ENCODE measurements around the gene SYTL4.

SYTL4 gene

DNA sequence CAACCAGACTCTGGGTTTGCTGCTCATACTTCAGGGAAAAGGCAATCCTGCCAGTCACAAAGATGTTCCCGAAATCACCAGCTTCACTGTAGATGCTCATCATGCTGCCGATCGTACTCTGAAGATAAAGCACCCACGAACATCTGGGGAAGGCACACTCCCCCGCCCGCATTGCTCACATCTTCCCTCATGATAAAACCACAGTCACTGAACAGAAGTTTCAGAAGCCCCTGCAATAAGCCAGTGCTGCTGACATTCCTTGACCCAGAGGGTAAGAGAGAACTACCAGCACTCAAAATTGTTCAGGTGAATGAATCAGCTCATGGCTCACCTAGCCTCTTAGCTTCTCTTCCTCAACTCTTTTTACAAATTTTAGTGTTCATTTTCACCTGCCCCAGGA is 44.8 kb downstream of the SYTL4 start:
- no peak for DNase-seq

DNA sequence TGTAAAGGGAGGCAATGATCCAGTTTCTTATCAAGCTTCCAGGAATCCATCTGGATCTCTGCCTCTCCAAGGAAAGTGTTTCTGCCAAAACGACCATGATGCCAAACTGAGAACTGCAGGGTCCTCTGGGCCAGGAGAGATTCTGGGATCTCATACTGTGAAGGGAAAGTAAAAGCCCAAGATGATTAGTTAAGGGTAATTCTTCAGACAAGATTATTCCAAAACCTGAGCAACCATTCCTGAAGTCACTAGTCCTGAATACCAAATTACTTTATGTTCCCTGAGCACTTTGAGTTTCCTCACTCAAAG is 46.0 kb downstream of the SYTL4 start:
- no peak for DNase-seq

DNA sequence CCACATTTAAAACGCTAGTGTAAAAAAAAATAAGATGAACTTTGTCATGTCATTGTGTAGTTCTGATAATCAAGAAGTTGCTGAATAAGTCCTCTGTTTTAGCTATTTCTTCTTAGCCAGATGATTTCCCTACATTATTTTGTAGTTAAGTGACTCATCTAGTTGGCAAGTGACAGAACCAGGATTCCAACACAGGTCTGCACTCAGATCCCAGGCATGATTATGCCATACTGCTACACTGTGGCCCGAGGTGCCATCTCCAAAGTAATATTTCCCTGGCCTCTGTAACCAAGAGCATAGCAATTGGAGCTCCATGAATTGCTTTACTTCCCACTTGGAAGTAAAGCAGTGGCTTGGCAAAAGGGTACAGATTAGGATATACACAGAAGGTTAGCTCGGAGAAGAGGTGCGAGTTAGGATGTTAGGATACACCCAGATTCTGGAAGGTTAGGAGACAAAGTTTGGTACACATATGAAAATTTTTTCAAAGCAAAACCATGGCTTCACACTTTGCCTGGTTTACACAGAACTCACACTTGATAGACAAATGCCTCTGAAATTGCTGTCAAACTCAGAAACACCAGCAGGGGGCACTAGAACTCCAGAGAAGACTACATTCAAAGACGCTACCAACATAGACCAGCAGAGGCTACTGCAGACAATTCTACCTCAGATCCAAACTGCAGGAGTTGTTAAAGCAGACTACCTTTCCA is 46.5 kb downstream of the SYTL4 start:
- peak; percentile 81 for DNase-seq

DNA sequence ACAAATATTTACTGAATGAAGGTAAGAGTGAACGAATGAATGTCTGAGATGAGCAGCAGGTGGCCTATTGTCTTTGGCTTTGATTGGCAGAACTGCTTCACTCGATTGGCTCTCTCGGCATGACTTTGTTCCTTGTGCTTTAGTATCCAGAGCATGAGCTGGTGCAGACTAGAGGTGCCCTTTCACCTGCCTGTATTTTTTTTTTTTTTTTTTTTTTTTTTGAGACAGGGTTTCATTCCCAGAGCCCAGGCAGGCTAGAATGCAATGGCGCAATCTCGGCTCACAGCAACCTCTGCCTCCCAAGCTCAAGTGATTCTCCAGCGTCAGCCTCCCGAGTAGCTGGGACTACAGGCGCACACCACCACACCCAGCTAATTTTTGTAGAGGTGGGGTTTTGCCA is 49.0 kb downstream of the SYTL4 start:
- DNase-seq, result no peak

DNA sequence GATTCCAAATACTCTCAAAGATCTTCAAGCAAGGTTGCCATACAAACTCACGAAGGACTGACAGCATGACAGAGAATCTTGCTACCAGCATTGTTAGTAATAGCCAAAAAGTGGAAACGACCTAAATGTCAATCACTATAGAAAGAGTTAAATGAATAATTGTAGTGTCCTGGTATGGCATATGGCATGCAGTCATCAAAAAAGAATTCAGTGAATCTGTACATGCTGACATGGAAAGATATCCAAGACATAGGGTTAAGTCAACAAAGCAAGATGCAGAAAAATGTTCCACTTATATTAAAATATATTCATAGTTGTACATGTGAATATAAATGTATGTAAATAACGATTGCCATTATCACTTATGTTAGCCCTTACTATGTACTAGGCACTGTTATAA is 50.3 kb downstream of the SYTL4 start:
- DNase-seq, result no peak

DNA sequence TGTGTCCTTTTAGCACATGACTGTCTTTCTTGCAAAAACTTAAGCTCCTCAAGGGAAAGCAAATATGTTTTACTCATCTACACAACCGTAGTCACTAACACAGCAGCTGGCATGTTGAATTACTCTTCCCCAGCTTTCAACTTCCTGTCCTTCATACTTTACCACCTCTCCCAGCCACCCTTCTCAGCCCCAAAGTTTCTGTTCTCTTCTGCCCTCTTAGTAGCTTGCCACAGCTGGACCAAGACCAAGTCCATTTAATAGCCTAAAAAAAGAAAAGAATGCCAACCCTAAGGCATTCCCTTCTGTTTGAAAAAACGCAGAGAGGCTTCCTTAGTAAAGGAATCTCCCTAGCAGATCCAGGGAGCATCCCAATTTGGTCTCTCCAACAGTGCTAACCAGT is 51.2 kb downstream of the SYTL4 start:
- no peak for DNase-seq

DNA sequence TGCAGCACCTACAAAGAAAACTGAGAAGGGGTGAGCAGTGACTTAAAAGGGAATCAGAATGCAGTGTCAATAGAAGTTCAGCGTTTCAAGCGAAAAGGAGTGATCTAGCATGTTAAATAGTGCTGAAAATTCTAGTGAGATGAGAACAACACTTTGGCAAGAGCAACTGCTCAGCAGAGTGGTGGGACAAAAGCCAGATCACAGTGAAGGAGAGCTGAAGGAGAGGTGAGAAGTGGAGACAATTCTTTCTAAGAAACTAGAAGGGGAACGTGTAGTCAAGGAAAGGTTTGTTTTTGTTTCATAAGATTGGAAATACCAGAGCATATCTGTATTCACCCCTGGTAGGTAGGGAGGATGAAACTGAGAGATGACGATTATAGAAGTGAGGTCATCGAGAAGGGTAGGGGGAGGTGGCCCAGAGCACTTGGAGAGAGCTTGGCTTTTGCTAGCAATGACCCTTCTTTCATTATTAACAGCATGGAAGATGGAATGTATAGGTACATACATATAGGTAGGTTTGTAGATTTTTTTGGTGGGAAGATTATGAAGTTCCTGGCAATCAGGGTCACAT is 54.2 kb downstream of the SYTL4 start:
- DNase-seq, result no peak

DNA sequence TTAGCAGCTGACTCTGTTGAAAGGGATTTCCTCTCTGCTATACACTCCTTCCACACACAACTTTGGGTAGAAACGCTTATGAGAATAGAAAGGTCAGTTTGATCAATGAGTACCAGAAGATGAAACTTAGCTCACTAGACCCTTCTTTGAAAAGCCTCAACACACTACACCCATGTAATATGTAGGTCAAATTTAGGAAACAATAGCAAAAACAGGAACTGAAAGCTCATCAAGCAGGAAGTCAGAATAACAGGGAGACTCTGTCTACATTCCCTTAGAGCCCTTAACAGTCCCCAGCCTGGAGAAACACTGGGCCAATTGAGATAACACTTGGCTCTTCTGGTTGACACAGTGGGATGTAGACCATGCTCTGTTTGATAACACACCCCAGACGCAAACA is 57.2 kb downstream of the SYTL4 start:
- no peak for DNase-seq

DNA sequence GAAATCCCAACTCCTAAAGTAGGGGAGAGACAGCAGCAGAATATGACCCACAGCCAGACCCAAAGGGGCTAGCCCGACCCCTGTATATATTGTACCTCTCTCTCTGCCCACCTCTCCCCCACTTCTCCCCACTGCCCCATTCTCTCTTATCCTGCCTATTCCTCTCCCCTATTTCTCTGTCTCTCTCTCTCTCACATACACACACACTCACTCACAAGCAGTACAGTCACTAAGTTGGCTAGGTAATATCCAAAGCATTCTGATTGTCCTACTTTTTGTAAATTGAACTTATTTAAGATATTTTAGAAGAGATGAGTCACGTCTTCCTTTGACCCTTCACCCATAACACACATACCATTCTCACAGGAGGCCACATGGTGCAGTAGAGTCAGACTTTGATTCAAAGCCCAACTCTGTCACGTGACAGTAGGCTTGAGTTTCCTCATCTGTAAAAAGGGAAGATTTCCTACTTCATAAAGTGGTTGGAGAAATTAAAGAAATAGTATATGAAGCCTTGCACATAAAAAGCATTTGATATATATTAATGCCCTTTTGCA is 58.4 kb downstream of the SYTL4 start:
- DNase-seq, result no peak

DNA sequence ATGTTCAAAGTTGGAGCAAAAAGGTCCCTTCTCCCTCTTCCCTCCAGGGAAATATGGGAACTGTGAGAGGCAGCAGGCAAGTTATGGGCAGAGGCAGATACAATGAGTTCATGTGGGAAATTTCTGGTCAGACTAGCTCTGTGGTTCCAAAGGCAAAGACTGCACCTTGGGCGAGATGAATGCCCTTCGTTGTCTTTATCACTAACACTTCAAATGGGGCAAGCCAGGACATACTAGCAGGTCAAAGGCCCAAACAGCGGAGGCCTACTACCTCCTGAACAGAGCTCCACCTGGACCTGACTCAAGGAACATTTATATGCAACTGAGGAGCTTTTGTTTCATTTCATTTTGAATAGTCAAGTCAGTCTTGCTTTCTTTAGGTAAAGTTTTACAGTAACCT is 59.0 kb downstream of the SYTL4 start:
- DNase-seq, result no peak

DNA sequence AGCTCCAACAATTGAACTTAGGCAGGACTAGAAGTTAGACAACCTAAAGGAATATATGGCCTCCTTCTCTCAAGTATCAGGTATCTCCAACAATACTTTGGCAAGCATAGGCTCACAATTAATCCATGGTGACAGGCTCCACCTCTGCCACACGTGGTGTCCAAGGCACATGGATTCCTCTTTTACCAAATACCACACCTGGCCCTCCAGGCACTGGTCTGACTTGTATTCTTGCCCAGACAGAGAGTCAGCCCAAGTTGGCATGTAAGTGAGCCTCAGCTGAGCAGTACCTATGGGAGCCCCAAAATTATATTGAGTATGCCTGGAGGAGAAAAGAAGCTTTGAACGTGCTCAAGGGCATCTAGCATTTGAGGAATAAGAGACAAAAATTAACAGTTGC is 68.3 kb downstream of the SYTL4 start:
- no peak for DNase-seq

DNA sequence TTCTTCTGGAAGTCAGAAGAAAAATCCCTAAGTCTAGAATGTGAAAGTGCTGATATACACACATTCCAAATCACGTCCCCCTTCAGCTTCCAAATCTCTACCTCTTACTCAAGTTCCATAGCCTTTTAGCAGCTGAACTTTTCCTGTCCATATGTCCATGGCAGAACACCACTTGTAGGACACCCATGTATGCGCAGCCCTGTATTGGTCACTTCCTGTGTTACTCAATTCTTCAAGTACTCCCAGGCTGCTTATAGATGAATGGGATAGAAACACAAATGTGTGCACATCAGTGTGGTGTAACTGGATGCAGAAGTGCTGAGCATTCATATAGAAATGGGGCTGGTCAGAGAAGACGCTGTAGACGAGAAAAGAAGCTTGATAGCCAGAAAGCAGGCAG is 69.1 kb downstream of the SYTL4 start:
- no peak for DNase-seq

DNA sequence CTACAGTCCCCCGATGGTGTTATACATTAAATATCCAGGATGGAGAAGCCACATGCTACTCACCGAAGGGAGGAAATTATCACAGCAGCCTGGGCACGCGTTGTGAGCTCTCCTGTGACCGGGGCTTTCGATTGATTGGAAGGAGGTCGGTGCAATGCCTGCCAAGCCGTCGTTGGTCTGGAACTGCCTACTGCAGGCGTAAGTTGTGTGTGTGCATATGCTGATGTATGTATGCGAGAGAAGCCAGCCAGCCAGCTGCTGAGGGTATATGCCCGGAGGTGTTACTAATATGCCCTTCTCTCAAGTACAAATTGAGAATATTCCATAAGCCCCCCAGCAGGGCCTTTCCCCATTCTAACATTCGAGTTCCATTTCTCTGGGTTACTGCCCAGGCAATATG is 69.8 kb downstream of the SYTL4 start:
- no peak for DNase-seq

DNA sequence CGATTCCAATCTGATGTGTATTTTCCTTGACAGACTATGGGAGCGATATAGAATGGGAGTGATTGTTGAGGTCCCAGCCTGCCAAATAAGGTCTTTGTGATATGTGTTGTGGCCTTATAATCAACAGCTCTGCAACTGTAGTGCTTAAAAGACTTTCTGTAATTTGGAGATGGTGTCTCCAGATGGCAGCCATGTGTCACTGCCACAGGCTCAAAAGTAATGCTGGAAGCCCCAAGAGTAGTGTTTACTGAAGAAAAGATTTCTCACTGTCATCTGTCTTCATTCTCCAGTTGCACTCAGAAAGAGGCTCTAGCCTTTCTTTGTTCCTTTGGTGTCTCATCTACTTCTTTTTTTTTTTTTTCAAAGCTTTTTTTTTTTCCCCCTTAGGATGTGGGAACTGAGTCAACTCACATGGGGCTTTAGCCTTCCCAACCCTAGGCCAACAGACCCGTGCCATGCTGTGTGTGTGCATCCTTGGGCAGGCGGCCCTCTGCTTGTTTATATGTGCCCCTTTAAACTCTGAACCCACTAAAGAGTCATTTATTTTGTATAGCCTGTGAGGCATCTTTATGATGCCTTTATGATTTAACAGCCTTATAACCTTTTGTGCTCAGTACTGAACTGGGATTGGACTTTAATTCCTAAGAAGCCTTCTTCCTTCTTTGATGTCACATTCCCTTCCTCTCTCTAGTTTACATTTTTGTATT is 72.3 kb downstream of the SYTL4 start:
- DNase-seq, result no peak

DNA sequence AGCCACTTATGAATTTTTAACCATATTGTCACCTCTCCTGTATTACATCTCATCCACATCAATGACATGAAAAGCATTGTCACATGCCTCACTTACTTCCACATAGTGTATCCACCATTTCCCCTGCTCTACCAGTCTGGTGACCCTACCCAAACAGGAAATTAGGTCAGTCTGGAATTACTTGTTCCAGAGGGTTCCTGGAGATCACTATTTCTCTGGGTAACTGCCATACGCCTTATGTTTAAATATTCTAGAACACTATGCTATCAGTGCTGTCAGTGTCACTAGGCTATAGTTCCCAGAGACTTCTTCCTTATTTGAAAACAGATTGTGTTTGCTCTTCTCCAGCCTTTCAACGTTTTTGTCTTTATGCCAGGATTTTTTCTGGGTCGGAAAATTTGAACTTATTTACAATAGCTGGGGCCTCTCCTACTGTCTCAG is 73.0 kb downstream of the SYTL4 start:
- DNase-seq, result no peak

DNA sequence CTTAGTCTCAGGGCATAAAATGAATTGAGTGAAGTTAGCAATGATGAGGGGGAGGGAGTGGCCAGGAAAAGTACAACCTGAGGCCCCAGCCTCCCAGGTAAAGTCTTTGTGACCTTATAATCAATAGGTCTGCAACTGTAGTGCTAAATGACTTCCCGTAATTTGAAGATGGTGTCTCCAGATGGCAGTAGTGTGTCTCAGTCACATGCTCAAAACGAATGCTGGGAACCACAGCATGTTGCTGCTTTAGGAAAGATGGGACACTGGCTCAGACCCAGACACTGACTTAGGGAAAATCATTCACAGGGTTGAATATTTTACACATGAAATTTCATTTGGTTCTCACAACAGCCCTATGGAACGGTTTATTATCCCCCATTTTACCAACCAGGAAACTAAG is 77.7 kb downstream of the SYTL4 start:
- no peak for DNase-seq

DNA sequence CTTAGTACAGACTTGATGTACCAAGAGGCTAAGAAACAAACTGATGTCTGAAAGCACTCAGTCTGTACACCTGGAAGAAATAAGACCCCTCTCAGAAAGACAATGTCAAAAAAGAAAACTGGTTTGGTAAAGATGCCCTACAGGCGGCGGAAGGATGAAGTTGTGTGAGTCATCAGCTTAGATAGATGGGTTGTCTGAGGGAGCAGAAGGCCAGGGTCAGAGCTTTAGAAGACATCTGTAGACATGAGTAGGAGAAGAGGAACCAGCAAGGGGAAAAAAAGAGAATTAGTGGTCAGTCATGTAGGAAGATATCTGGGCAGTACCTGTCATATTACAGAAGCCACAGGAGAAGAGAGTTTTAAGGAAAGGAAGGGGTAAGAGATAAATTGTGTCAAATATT is 79.7 kb downstream of the SYTL4 start:
- no peak for DNase-seq

DNA sequence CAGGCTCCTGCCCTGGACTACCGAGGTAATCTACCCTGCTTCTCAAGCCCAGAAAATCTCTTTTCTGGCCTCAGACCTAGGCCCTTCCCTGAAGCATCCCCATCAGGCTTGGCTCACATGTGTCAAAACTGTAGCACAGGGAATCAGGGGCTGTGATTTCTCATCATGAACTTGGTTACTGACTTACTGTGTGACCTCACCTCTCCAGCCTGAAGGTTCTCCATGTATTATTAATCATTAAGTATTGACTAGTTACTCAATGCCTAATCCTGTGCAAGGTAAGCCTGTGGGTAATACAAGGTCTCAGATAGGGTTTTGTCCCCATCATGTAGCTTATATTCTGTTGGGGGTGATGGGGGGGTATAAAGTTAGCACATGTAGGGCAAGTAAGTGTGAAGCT is 81.1 kb downstream of the SYTL4 start:
- DNase-seq, result no peak

DNA sequence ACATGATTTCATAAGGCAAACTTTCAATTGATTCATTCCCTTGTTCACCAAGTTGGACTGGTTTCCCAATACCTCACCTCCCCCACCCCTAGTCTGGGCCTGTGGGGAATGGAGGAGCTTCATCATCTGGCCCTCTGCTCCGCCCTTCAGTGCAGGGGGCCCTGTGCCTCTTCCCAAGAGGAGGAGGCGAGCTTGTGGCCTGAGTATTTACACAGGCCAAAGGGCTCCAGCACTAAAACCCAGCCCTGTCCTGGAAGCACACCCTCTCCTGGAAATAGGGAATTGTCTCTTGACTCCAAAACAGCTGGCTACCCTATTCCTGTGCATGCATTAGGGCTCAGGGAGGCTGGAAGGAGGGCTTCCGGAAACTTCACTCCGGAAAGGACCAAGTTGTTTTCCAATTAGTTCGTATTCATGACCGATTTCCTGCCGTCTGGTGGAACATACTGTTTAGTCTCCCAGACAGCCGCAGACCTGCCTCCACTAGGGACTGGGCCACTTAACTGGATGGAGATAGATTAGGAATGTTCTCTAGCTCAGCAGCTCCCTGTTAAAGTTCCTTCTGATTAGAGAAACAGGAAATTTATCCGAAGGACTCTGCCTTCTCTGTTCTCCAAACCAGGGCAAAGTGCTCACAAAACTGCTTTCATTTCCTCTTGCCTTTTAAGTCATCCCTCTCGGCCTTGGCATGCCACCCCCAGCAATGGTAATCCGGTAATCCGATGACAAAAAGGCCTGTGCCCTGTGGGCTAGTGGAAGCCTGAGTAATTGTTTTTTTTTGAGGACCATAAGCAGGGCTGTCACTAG is 82.2 kb downstream of the SYTL4 start:
- peak; percentile 70 for DNase-seq

DNA sequence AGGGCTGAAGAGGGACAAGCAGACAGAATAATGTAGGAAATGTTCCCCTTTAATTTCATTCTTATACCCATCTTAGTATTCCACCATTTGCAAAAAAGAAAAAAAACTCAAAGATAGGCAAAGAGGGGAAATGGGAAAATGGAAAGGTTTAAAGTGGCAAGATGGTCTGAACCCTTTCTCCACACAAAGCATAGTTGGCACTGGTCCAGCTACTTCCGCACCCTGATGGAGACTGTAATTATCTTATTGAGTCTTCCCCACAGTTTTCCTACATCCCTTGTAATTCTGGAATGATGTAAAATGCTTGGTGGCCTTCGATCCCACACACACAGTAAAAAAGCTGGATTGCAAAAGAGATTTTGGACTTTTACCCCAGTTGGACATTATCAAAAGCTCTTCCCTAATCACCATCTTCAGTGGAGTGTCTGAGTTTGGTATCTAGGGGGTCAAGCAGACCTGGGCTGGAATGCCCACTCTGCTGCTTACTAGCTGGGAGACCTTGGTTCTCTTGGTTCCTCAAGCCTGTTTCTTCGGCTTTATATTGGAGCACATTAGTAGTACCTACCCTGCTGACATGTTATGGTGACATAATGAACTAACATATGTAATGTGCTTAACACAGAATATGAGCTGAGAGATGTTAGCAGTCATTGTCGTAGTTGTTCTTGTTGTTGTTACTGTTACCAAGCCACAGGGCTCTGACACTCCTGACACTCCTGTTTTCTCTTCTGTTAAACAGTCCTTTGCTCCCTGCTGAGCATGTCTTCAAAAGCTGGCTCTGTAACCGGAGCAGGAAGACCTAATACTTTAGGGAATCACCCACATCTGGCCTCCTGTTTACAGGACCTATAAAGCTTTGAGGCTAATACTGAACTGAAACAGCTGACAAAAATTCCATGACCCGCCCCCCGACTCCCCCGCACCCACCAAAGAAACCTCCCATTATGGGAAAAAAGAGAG is 83.2 kb downstream of the SYTL4 start:
- DNase-seq, result no peak

DNA sequence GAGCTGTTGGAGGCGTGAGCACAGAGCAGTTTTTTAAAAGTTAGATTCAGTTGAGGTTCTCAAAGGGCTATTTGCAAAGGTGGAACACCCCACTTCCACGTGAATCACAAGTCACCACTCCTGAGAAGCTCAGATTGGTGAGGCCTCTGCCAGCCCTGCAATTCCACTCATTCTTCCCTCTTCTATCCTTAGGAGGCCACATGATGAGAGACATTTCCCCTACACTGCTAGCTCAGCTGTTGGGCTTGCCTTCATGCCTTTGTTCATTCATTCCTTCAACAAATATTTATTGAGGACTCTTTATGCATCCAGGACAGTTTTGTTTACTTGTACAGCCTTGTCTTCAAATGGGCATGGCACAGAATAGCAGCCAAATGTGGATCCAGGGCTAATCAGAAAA is 84.2 kb downstream of the SYTL4 start:
- DNase-seq, result no peak

DNA sequence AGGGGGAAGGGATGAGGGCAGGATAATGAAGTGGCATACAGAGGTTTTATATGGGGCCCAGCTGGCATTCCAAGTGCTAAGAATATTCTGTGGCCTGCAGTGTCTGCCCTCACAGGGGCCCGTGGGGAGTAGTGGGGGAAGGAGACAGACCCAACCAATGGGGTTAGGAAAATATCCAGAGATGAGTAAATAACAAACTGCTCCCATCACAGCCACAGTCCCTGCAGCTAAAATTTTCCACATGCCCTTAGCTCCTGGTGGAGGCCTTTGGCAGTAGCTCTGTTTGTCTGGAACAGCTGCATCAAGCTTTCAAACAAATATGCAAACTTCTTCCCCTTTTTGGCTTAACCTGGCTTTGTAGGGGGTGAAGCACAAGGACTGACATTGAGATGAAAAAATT is 84.8 kb downstream of the SYTL4 start:
- DNase-seq, result no peak

Measured in islet precursor cell (in vitro differentiated cells).